ENCODE measurements around the gene TRIM67. TPM values are rescaled to one million over a fixed set of nuclear protein-coding genes. Genes with fewer than 3 reads are reported as not detected.

TRIM67 gene
- total RNA-seq, 1 experiment from 2014 or later: not detected

- ChIA-PET CTCF (no interaction called here), POLR2A (ENCODE audit: unreplicated experiment) (no interaction called here)
- intact Hi-C loops (cut with micrococcal nuclease): no loop called here
- ATAC-seq (no peak), DNase-seq (no peak)
- H3K4me2 ChIP-seq (ENCODE audit: low read length): no peak overlapping the region
- H3K27ac ChIP-seq (ENCODE audit: low read length): no peak overlapping the region
- BruUV-seq (replicated peaks): no TSS peak
- no peaks in the 10 kb centered on the region for H3K79me2 ChIP-seq (ENCODE audit: low read length)
- H3K4me1 ChIP-seq (ENCODE audit: insufficient read depth, low read length): no peaks in the 10 kb centered on the region
- no peaks in the 10 kb centered on the region for H4K20me1 ChIP-seq (ENCODE audit: low read length)
- no peaks in the 10 kb centered on the region for H3F3A ChIP-seq (ENCODE audit: low read length, unreplicated experiment)
- H3K4me3 ChIP-seq (ENCODE audit: low read length): no peak overlapping the region
- H2AFZ ChIP-seq (ENCODE audit: low read length): no peak overlapping the region
- H3K9me2 ChIP-seq (replicated peaks; ENCODE audit: low read length): no peaks in the 10 kb centered on the region
- no peaks in the 10 kb centered on the region for H3K9me3 ChIP-seq (ENCODE audit: low read length)
- H3K36me3 ChIP-seq (ENCODE audit: low read depth, low read length): no peaks in the 10 kb centered on the region
- TF ChIP-seq EZH2 (IDR thresholded peaks at IDR 0.05; ENCODE audit: low read length, unreplicated experiment) (no peak), EZH2phosphoT487 (IDR thresholded peaks at IDR 0.05; ENCODE audit: borderline replicate concordance, low read length) (no peak), CTCF (conservative IDR thresholded peaks at IDR 0.05; ENCODE audit: low read depth, low read length) (no peak)
- no peak overlapping the region for H3K9ac ChIP-seq (ENCODE audit: low read length)
- peaks cover 100% of the 10 kb centered on the region for H3K27me3 ChIP-seq (ENCODE audit: low read length)
Observed at GRCh38 chr1:231181271-231181670, 19.4 kb downstream of the TRIM67 start.

GRCh38 chr1:231182317-231182716 lies 20.5 kb downstream of the TRIM67 start:
- H3K27me3 ChIP-seq (ENCODE audit: low read length): peaks cover 100% of the 10 kb centered on the region
- no peak for ATAC-seq
- H3K36me3 ChIP-seq (ENCODE audit: low read depth, low read length): no peaks in the 10 kb centered on the region
- BruUV-seq (replicated peaks): no TSS peak
- H3K27ac ChIP-seq (ENCODE audit: low read length): no peak overlapping the region
- no peak for DNase-seq
- no peak overlapping the region for H3K9ac ChIP-seq (ENCODE audit: low read length)
- no peak overlapping the region for H2AFZ ChIP-seq (ENCODE audit: low read length)
- H3K9me3 ChIP-seq (ENCODE audit: low read length): no peaks in the 10 kb centered on the region
- ChIA-PET CTCF (no interaction called here), POLR2A (ENCODE audit: unreplicated experiment) (no interaction called here)
- H3K4me3 ChIP-seq (ENCODE audit: low read length): no peak overlapping the region
- intact Hi-C loops (cut with micrococcal nuclease): no loop called here
- no peaks in the 10 kb centered on the region for H3K9me2 ChIP-seq (replicated peaks; ENCODE audit: low read length)
- no peaks in the 10 kb centered on the region for H3F3A ChIP-seq (ENCODE audit: low read length, unreplicated experiment)
- no peaks in the 10 kb centered on the region for H3K4me1 ChIP-seq (ENCODE audit: insufficient read depth, low read length)
- no peak overlapping the region for H3K4me2 ChIP-seq (ENCODE audit: low read length)
- H3K79me2 ChIP-seq (ENCODE audit: low read length): no peaks in the 10 kb centered on the region
- TF ChIP-seq EZH2phosphoT487 (IDR thresholded peaks at IDR 0.05; ENCODE audit: borderline replicate concordance, low read length) (no peak), EZH2 (IDR thresholded peaks at IDR 0.05; ENCODE audit: low read length, unreplicated experiment) (no peak), CTCF (conservative IDR thresholded peaks at IDR 0.05; ENCODE audit: low read depth, low read length) (no peak)
- H4K20me1 ChIP-seq (ENCODE audit: low read length): no peaks in the 10 kb centered on the region

- POLR2A ChIA-PET (ENCODE audit: unreplicated experiment): no interaction called here
Observed at GRCh38 chr1:231183639-231184590, 22.1 kb downstream of the TRIM67 start.

More at GRCh38 chr1:231183639-231184590, 22.1 kb downstream of the TRIM67 start:
- H3K79me2 ChIP-seq (ENCODE audit: low read length): no peaks in the 10 kb centered on the region
- TF ChIP-seq EZH2phosphoT487 (IDR thresholded peaks at IDR 0.05; ENCODE audit: borderline replicate concordance, low read length) (no peak), CTCF (conservative IDR thresholded peaks at IDR 0.05; ENCODE audit: low read depth, low read length) (no peak), EZH2 (IDR thresholded peaks at IDR 0.05; ENCODE audit: low read length, unreplicated experiment) (no peak)
- H3K9ac ChIP-seq (ENCODE audit: low read length): no peak overlapping the region
- peaks cover 100% of the 10 kb centered on the region for H3K27me3 ChIP-seq (ENCODE audit: low read length)
- ATAC-seq: no peak
- H3K4me2 ChIP-seq (ENCODE audit: low read length): no peak overlapping the region
- H3F3A ChIP-seq (ENCODE audit: low read length, unreplicated experiment): no peaks in the 10 kb centered on the region
- CTCF ChIA-PET: no interaction called here
- BruUV-seq (replicated peaks): no TSS peak
- no peak overlapping the region for H3K27ac ChIP-seq (ENCODE audit: low read length)
- H3K9me3 ChIP-seq (ENCODE audit: low read length): no peaks in the 10 kb centered on the region
- intact Hi-C loops (cut with micrococcal nuclease): no loop called here
- H3K36me3 ChIP-seq (ENCODE audit: low read depth, low read length): no peaks in the 10 kb centered on the region
- DNase-seq: no peak
- H3K4me3 ChIP-seq (ENCODE audit: low read length): no peak overlapping the region
- no peaks in the 10 kb centered on the region for H3K4me1 ChIP-seq (ENCODE audit: insufficient read depth, low read length)
- no peaks in the 10 kb centered on the region for H3K9me2 ChIP-seq (replicated peaks; ENCODE audit: low read length)
- no peak overlapping the region for H2AFZ ChIP-seq (ENCODE audit: low read length)
- H4K20me1 ChIP-seq (ENCODE audit: low read length): no peaks in the 10 kb centered on the region
